Mononuclear cell (primary cell): ENCODE data around the gene HYOU1. TPM values are rescaled to one million over a fixed set of nuclear protein-coding genes. Genes with fewer than 3 reads are reported as not detected.
"Not testable (repeated sequence)": the region's sequence is repeated elsewhere in the genome, so short reads cannot be mapped to it uniquely, and the experiment has no call there.

ENCODE experiments used
- H3K27me3 ChIP-seq: 2 replicates; pipeline ENCODE4 v1.6.0; 2011; ENCODE audit warnings: low read length, control low read depth; ENCODE audit not compliant: insufficient read depth
- H3K4me1 ChIP-seq: 2 replicates; pipeline ENCODE4 v1.5.1; 2011; ENCODE audit warnings: mild to moderate bottlenecking, low read length, control low read depth; ENCODE audit not compliant: insufficient read depth
- H3K4me3 ChIP-seq: 2 replicates; pipeline ENCODE4 v1.5.1; 2011; ENCODE audit warnings: mild to moderate bottlenecking, low read length, moderate library complexity
- H3K9me3 ChIP-seq: 2 replicates; pipeline ENCODE4 v1.5.1; 2011; ENCODE audit warnings: low read depth, mild to moderate bottlenecking, control low read depth, low read length
- total RNA-seq: library from RNA; depleted of rRNA; stranded (reverse); fragments of >200 nt; gene quantifications from one replicate; pipeline ENCODE4 v1.2.3, GENCODE V29; 2012

HYOU1 gene
- total RNA-seq, 1 donor, result 38.9 TPM

DNA sequence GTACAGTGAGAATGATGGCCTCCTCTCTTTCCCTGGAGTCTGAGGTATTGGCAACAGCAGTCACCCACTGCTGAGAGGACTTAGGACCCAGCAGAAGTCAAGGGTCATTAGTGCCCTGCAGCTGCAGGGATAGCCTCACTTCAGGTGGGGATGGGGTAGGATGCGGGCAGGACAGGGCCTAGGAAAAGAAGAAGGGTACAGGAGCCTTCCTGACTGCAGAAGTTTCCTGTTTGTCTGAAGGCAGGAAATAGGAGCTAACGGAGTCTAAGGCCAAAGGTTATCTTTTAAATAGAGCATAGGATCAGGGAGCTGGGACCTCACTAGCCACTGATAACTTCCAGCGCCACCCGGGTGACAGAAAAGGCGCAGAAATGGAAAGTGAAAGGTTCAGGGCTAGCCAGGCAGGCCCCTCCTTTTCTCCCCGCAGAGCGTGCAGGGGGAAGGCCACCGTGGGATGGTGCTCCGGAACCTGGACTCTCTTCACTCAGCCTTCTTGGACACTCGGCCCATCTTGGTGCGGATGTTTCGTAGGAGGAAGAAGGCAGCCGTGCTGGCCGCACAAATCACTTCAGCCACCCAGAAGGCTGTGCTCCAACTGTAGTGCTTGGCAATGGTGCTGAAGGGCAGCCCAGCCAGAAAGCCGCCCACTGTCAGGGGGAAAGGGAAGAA, 32.4 kb downstream of the HYOU1 start:
- H3K4me3 ChIP-seq, result no peak overlapping the region
- no peaks in the 10 kb centered on the region for H3K27me3 ChIP-seq
- no peaks in the 10 kb centered on the region for H3K9me3 ChIP-seq
- H3K4me1 ChIP-seq, result peaks cover 17% of the 10 kb centered on the region

DNA sequence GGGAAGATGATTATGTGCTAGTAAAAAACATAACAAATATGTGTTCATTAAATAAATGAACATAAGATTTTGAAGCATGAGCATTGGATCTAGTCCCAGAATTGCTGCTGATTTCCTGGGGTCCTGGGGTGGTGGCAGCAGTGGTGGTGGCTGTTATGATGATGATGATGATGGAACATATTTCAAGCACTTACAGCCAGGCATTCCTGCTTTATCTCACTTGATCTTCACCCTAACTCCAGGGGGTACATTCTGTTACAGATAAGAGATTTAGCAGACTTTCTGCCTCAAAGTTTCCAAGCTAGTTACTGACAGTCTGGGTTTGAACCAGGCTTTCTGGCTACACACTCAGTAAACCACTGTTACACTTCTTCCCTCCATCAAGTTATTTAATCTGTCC, 33.3 kb downstream of the HYOU1 start:
- no peaks in the 10 kb centered on the region for H3K9me3 ChIP-seq
- peaks cover 15% of the 10 kb centered on the region for H3K4me1 ChIP-seq
- H3K4me3 ChIP-seq, result no peak overlapping the region

DNA sequence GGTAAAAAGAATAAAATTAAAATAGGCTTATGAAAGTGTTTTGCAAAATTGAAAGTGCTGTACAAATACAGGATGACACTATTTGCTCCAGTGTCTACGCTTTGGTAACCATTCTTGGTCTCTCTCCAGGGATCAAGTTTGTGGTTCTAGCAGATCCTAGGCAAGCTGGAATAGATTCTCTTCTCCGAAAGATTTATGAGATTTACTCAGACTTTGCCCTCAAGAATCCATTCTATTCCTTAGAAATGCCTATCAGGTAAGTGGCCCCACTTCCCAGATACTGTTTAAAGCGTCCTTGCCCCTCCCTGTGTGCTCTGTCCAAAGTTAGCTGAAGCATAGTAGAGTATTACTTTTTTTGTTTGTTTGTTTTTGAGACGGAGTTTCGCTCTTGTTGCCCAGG, 35.4 kb downstream of the HYOU1 start:
- peaks cover 25% of the 10 kb centered on the region for H3K4me1 ChIP-seq
- H3K27me3 ChIP-seq, result no peaks in the 10 kb centered on the region
- H3K9me3 ChIP-seq, result no peaks in the 10 kb centered on the region
- no peak overlapping the region for H3K4me3 ChIP-seq

More for the DNA sequence above, 33.3 kb downstream of the HYOU1 start:
- H3K27me3 ChIP-seq, result no peaks in the 10 kb centered on the region

DNA sequence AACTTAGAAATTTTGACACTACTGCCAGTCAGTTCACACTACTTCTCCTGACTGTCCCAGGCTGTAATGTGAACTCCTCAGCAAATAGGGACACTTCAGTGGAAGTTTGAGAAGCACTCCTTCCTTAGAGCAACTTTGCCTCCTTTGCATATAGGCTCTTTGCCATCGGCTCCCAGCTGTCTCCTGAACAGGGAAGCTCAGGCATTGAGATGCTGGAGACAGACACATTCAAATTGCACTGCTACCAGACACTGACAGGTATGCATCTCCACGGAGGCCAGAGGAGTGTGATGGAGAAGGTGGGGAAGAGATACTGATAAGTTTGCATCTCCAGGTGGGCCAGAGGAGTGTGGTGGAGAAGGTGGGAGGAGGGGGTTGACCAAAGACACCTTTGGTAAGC, 37.0 kb downstream of the HYOU1 start:
- no peak overlapping the region for H3K4me3 ChIP-seq
- peaks cover 35% of the 10 kb centered on the region for H3K4me1 ChIP-seq
- H3K27me3 ChIP-seq, result no peaks in the 10 kb centered on the region
- no peaks in the 10 kb centered on the region for H3K9me3 ChIP-seq

DNA sequence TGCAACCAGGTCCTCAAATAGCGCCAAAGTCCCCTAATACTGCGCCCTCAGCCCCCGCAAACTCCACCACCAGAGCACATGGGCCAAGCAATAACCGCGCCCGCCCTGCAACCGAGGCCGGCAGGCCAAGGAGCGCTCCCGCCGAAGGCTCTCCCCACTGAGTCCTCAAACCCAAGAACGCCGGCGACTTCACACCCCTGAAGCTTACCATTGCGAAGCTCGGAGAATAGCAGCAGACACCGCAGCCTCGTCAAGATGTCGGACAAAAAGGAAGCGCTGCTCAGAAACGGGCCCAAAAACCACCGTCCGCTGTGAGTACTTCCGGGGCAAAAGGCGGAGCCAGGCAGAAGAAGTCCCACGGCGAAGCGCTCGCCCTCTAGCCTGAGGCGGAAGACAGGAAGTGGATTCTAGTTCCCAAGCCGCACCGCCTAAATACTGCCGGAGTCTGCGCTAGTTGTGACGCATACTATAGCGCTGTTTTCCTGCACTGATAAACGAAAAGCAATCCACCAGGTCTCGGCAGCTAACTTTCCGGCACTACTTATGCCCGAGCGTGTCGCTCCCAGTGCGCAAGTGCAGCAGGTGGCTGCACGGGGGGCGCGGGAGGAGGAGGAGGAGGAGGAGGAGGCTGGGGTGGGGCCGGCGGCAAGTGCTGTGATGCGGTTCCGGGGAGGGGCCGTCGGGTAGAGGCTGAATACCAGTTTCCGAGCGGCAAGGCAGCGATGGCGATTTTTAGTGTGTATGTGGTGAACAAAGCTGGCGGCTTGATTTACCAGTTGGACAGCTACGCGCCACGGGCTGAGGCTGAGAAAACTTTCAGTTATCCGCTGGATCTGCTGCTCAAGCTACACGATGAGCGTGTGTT, 38.7 kb downstream of the HYOU1 start, which contains the start of the genes RPS25 and TRAPPC4:
TSS of gene RPS25 (minus strand) at position 270 of the 865 bp plus-strand sequence. CDS start at position 211, 59 bp downstream.
TSS of gene TRAPPC4 (plus strand) at position 693 of the 865 bp plus-strand sequence. CDS start at position 723, 30 bp downstream.
- Histone ChIP-seq H3K27me3 (no peaks in the 10 kb centered on the region), H3K9me3 (no peaks in the 10 kb centered on the region), H3K4me1 (peaks cover 35% of the 10 kb centered on the region), H3K4me3 (peak within 1 kb of the TSS; percentile 82)

DNA sequence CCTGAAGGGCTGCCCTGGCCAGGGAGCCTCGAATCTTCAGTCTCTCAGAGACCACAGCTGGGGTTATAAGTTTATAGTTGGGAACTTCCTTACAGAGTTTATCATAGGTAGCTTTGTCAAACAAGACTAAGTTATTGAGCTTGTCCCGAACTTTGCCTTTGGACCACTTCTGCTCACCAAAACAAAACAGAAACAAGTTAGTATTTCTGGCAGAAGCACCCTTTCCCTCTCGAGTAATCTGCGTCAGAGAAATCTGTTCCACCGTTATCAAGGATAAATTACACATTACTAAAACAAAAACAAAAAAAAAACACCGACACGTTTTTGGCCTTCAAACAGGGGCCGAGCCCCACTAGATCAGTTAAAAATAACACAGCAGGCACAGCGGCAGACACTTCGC, 39.6 kb downstream of the HYOU1 start:
- not testable (repeated sequence) for H3K9me3 ChIP-seq, H3K27me3 ChIP-seq
- Histone ChIP-seq H3K4me3 (peak overlapping the region; percentile 82), H3K4me1 (peaks cover 35% of the 10 kb centered on the region)

DNA sequence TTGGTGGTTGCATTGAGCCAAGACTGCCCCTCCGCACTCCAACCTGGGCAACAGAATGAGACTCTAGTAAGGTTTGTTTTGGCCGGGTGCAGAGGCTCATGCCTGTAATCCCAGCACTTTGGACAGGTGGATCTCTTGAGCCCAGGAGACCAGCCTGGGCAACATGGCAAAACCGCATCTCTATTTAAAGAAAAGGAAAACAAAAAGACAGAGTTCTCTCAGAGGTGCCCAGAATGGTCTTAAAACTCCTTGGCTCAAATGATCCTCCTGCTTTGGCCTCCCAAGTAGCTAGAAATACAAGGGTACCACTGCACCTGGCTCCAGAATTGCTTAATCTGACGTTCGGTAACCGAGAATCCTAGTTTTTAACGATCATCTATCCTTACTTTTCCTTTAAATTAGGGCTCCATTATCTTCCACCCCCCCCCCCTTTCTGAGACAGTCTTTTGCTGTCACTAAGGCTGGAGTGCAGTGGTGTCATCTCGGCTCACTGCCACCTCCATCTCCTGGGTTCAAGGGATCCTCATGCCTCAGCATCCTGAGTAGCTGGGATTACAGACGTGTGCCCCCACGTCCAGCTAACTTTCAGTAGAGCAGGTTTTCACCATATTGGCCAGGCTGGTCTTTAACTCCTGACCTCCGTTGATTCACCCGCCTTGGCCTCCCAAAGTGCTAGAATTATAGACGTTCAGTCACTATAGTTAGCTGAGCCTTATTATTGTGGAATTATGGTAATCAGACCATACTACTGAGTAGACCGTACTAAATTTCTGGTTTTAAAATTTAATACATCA, 40.6 kb downstream of the HYOU1 start:
- Histone ChIP-seq H3K9me3 (no peaks in the 10 kb centered on the region), H3K27me3 (no peaks in the 10 kb centered on the region), H3K4me1 (peaks cover 35% of the 10 kb centered on the region), H3K4me3 (no peak overlapping the region)

DNA sequence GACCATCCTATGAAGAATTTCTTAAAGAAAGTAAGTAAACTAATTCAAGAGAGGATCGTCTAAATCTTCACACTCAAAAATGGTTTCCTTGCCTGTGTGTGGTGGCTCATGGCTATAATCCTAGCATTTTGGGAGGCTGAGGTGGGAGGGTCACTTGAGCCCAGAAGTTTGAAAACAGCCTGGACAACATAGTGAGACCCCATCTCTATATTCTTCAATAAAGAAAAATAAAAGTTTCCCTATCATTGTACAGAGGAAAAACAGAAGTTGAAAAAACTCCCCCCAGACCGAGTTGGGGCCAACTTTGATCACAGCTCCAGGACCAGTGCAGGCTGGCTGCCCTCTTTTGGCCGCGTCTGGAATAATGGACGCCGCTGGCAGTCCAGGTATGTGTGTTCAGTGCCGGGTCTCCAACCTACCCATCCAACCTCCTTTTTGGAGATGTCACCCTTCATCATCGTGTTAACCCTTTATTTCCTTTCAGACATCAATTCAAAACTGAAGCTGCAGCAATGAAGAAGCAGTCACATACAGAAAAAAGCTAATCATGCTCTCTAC, 41.9 kb downstream of the HYOU1 start:
- no peak overlapping the region for H3K4me3 ChIP-seq
- H3K9me3 ChIP-seq, result no peaks in the 10 kb centered on the region
- H3K27me3 ChIP-seq, result no peaks in the 10 kb centered on the region
- peaks cover 31% of the 10 kb centered on the region for H3K4me1 ChIP-seq

DNA sequence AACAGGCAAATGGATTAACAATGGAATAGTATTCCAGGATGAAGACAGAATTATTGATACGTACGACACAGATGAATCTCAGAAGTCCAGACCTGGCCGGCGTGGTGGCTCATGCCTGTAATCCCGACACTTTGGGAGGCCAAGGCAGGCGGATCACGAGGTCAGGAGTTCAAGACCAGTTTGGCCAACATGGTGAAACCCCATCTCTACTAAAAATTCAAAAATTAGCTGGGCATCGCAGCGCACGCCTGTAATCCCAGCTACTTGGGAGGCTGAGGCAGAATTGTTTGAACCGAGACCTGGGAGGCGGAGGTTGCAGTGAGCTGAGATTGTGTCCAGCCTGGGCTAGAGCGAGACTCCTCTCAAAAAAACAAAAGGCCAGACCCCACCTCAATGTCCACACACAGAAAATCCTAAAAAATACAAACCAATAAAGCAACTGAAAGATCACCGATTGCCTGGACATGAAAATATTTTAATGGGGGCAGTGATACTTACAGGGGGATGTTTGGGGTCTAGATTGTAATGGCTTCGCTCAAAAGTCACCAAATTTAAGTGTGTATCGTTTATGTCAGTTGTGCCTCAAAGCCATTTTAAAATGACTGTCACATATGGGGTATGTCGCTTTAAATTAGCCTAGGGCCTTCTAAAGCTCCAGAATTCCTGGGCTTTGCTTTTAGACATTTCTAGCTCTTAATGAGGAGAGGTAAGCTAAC, 42.6 kb downstream of the HYOU1 start:
- H3K27me3 ChIP-seq, result no peaks in the 10 kb centered on the region
- H3K4me1 ChIP-seq, result peaks cover 23% of the 10 kb centered on the region
- no peaks in the 10 kb centered on the region for H3K9me3 ChIP-seq
- no peak overlapping the region for H3K4me3 ChIP-seq

DNA sequence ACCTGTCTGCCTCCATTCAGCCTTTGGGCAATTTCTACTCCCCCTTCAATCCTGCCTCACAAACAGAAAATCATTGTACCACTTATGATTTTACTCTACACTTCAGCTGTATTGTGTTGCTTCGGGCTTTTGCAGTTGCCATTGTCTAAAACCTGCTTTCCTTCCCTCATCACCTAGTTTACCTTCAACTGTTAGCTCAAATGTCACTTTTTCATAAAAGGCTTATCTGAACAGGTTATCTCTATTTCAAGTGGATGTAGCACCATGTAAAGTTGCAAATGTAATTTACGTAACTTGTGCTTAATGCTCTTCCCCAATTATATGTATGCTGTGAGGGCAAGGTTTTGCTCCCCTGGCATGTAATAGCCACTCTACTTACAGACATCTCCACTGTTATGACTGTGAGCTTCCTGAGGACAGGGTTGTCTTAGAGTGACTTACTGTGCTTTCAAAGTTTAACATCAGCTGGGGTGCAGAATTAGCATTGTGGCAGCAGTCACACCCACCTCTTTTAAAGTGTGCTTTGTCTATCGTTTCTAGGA, 44.3 kb downstream of the HYOU1 start:
- no peaks in the 10 kb centered on the region for H3K9me3 ChIP-seq
- H3K4me3 ChIP-seq, result no peak overlapping the region
- peaks cover 20% of the 10 kb centered on the region for H3K4me1 ChIP-seq
- H3K27me3 ChIP-seq, result no peaks in the 10 kb centered on the region

DNA sequence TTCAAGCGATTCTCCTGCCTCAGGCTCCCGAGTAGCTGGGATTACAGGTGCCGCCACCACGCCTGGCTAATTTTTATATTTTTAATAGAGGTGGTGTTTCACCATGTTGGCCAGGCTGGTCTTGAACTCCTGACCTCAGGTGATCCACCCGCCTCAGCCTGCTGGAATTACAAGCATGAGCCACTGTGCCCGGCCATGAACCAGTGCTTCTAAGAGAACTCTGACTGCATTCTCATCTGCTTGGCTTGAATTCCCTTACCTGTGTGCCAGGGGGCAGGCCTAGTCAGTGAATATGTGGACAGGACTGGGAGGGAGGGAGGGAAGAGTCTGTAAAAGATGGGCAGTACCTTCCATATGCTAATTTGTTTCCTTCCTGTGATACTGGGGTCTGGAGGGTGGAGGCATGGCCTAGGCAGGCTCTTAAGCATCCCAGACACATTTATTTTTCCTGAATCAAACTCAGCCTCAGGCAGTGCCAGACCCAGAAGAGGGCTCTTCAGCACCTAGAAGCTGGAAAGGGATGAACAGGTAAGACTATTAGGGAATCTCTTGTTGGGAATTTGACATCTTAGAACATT, 45.4 kb downstream of the HYOU1 start:
- no peaks in the 10 kb centered on the region for H3K27me3 ChIP-seq
- H3K4me1 ChIP-seq, result peaks cover 10% of the 10 kb centered on the region
- no peaks in the 10 kb centered on the region for H3K9me3 ChIP-seq
- no peak overlapping the region for H3K4me3 ChIP-seq

DNA sequence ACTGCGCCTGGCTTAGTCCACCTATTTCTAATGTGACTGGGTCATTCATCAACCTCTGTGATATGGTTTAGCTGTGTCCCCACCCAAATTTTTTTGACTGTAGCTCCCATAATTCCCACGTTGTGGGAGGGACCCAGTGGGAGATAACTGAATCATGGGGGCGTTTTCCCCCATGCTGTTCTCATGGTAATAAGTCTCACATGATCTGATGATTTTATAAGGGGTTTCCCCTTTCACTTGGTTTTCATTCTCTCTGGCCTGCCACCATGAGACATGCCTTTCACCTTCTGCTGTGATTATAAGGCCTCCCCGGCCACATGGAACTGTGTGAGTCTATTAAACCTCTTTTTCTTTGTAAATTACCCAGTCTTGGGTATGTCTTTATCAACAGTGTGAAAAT, 50.3 kb downstream of the HYOU1 start:
- Histone ChIP-seq H3K27me3 (no peaks in the 10 kb centered on the region), H3K4me1 (no peaks in the 10 kb centered on the region), H3K9me3 (no peaks in the 10 kb centered on the region), H3K4me3 (no peak overlapping the region)

DNA sequence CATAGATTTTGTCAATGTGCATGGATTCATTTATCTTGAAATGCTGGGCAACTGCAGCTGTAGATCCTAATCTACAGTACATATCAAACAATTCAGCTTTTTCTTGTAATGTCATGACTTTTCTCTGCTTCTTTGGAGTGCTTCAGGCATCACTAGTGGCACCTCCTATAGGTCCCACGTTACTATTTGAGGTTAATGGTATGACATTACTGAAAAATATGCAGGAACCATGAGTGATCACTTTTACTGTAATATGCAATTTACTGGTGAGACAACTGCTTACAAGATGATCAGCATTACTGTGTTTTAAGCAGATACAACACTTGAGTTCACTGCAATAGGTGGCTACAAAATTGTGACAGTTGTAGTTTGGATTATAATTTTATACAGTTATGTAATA, 56.1 kb downstream of the HYOU1 start:
- peaks cover 26% of the 10 kb centered on the region for H3K4me1 ChIP-seq

DNA sequence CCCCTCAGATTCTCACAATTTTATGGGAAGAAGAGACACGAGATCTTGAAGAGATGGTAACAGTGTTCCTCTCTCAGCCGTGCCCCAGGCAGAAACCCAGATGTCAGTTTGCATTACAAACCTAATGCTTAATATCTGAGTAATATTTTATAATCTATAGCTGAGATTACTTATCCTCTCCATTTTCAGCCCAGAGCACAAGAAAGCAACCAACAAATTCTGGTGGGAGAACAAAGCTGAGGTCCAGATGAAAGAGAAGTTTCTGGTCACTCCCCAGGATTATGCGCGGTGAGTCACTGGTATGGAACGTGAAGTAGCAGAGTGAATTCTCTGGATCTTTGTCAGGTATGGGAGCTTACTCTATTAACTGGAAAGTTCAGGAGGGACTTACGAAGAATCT, 58.2 kb downstream of the HYOU1 start:
- Histone ChIP-seq H3K4me3 (no peak overlapping the region), H3K27me3 (no peaks in the 10 kb centered on the region), H3K4me1 (peaks cover 26% of the 10 kb centered on the region), H3K9me3 (no peaks in the 10 kb centered on the region)

More for the DNA sequence above, 56.1 kb downstream of the HYOU1 start:
- Histone ChIP-seq H3K27me3 (no peaks in the 10 kb centered on the region), H3K9me3 (no peaks in the 10 kb centered on the region), H3K4me3 (no peak overlapping the region)
